Fibroblast of lung (primary cell): ENCODE results near the gene IL10RB. TPM values are rescaled to one million over a fixed set of nuclear protein-coding genes. Genes with fewer than 3 reads are reported as not detected.

Experiments
- DNase-seq, 2 donors: peaks; one replicate each; pipeline versions ENCODE4 v3.0.0 to v3.0.0-alpha.2; 2010; ENCODE audit warnings: low read depth in 2 of 2
- H2AFZ ChIP-seq: 2 replicates; pipeline ENCODE4 v1.5.1; 2012; ENCODE audit warnings: low read length, control low read depth, inconsistent platforms
- H3K27ac ChIP-seq: 2 replicates; pipeline ENCODE4 v1.5.1; 2011; ENCODE audit warnings: low read length, control low read depth; ENCODE audit not compliant: insufficient read depth
- H3K27me3 ChIP-seq: 2 replicates; pipeline ENCODE4 v1.5.1; 2011; ENCODE audit warnings: mild to moderate bottlenecking, low read length; ENCODE audit not compliant: control insufficient read depth, insufficient read depth
- H3K36me3 ChIP-seq: 2 replicates; pipeline ENCODE4 v1.5.1; 2011; ENCODE audit warnings: low read length; ENCODE audit not compliant: control insufficient read depth, insufficient read depth
- H3K4me1 ChIP-seq: 2 replicates; pipeline ENCODE4 v1.5.1; 2011; ENCODE audit warnings: low read length; ENCODE audit not compliant: control insufficient read depth, insufficient read depth; ENCODE audit errors: extremely low read depth
- H3K4me2 ChIP-seq: 2 replicates; pipeline ENCODE4 v1.5.1; 2011; ENCODE audit warnings: low read length, control low read depth; ENCODE audit not compliant: insufficient read depth; ENCODE audit errors: extremely low read depth
- H3K4me3 ChIP-seq, 4 experiments: fragments of 200-600 bp in 1 of 4; sonication (generic) in 1 of 4; replicated peaks in 1 of 4; 2 replicates each; pipeline ENCODE4 v1.5.1; 2011 to 2016; ENCODE audit warnings: low read length in 4 of 4, low read depth in 3 of 4, mild to moderate bottlenecking in 3 of 4, control low read depth in 2 of 4, inconsistent platforms in 1 of 4, mixed read lengths in 1 of 4; ENCODE audit not compliant: insufficient read depth in 1 of 4; ENCODE audit errors: control extremely low read depth in 1 of 4
- H3K79me2 ChIP-seq: 2 replicates; pipeline ENCODE4 v1.5.1; 2012; ENCODE audit warnings: mild to moderate bottlenecking, low read length, inconsistent platforms; ENCODE audit not compliant: control insufficient read depth, insufficient read depth
- H3K9ac ChIP-seq: 2 replicates; pipeline ENCODE4 v1.5.1; 2011; ENCODE audit warnings: mild to moderate bottlenecking, low read length, control low read depth; ENCODE audit not compliant: insufficient read depth
- H3K9me3 ChIP-seq: 2 replicates; pipeline ENCODE4 v1.5.1; 2012; ENCODE audit warnings: low read depth, low read length; ENCODE audit not compliant: control insufficient read depth, insufficient read depth
- H4K20me1 ChIP-seq: 2 replicates; pipeline ENCODE4 v1.5.1; 2011; ENCODE audit warnings: low read length; ENCODE audit not compliant: control insufficient read depth, insufficient read depth; ENCODE audit errors: extremely low read depth
- CTCF ChIP-seq, 2 donors: IDR thresholded peaks in 1 of 2; conservative IDR thresholded peaks in 1 of 2; 1 replicate in 1 of 2; 2 replicates in 1 of 2; pipeline ENCODE4 v1.5.1; 2011 to 2012; ENCODE audit warnings: low read length in 2 of 2, control low read depth in 1 of 2, inconsistent platforms in 1 of 2, low read depth in 1 of 2, mild to moderate bottlenecking in 1 of 2
- EZH2 ChIP-seq: IDR thresholded peaks from 2 replicates; pipeline ENCODE4 v1.5.1; 2012; ENCODE audit warnings: low read length, control low read depth, mild to moderate bottlenecking; ENCODE audit errors: missing control alignments
- polyA plus RNA-seq, 2 donors: library from polyadenylated mRNA; depleted of rRNA in 1 of 2; stranded (reverse) in 1 of 2; unstranded in 1 of 2; fragments of >200 nt; gene quantifications; 2 replicates each; pipeline ENCODE4 v1.2.1, GENCODE V29; 2011 to 2012; ENCODE audit warnings: missing spikeins in 1 of 2
- total RNA-seq: library from RNA; depleted of rRNA; stranded (reverse); fragments of >200 nt; gene quantifications from 2 replicates; pipeline ENCODE4 v1.2.1, GENCODE V29; 2014

Gene IL10RB
- total and polyA plus RNA-seq, 2 donors (not counting 1 experiment from before 2014, with no cell fraction given), result 56.2 to 64.1 TPM

GRCh38 chr21:33229099-33229783 is 36.9 kb upstream of the IL10RB start:
- TF ChIP-seq CTCF (conservative IDR thresholded peaks at IDR 0.05 in 1 of 2, IDR thresholded peaks at IDR 0.05 in 1 of 2; ENCODE audit: low read depth in 1 of 2, low read length in 2 of 2), result no peak
- TF ChIP-seq EZH2, result no peak
- Histone ChIP-seq H3K9ac (no peak overlapping the region), H4K20me1 (no peaks in the 10 kb centered on the region), H3K4me3 (peak overlapping the region; percentile 16 to 91 (median 70)), H3K36me3 (no peaks in the 10 kb centered on the region), H3K27me3 (peaks cover 4% of the 10 kb centered on the region), H3K4me2 (peak overlapping the region; percentile 49), H2AFZ (peak overlapping the region; percentile 9), H3K4me1 (no peaks in the 10 kb centered on the region), H3K27ac (no peak overlapping the region), H3K79me2 (no peaks in the 10 kb centered on the region), H3K9me3 (no peaks in the 10 kb centered on the region)
- no peak for DNase-seq

- no peaks in the 10 kb centered on the region for H3K36me3 ChIP-seq
- no peaks in the 10 kb centered on the region for H3K79me2 ChIP-seq
- peak within 1 kb of the TSS; percentile 85 for H3K9ac ChIP-seq
- peaks cover 4% of the 10 kb centered on the region for H3K27me3 ChIP-seq
- peak within 1 kb of the TSS; percentile 88 for H3K4me2 ChIP-seq
- peak; percentile 39 to 55 for DNase-seq
- peak within 1 kb of the TSS; percentile 85 for H3K27ac ChIP-seq
- peak within 1 kb of the TSS; percentile 85 for H2AFZ ChIP-seq
- H3K4me1 ChIP-seq, result no peaks in the 10 kb centered on the region
- TF ChIP-seq EZH2, result no peak
- no peak for TF ChIP-seq CTCF (conservative IDR thresholded peaks at IDR 0.05 in 1 of 2, IDR thresholded peaks at IDR 0.05 in 1 of 2; ENCODE audit: low read depth in 1 of 2, low read length in 2 of 2)
- no peaks in the 10 kb centered on the region for H3K9me3 ChIP-seq
- H3K4me3 ChIP-seq, result peak within 1 kb of the TSS; percentile 77 to 91 (median 82)
- H4K20me1 ChIP-seq, result no peaks in the 10 kb centered on the region
These were observed 36.2 kb upstream of the IL10RB start, which contains the start of gene IFNAR2 for GRCh38 chr21:33229784-33230544. Gene IFNAR2, plus strand, starts transcription at chr21:33229938. Its CDS starts 11,985 bp downstream, at chr21:33241923.

GRCh38 chr21:33230545-33231324 is 35.4 kb upstream of the IL10RB start:
- H3K4me2 ChIP-seq, result peak overlapping the region; percentile 88

More at GRCh38 chr21:33230545-33231324, 35.4 kb upstream of the IL10RB start:
- no peaks in the 10 kb centered on the region for H3K79me2 ChIP-seq
- no peak for TF ChIP-seq EZH2
- no peak for TF ChIP-seq CTCF (conservative IDR thresholded peaks at IDR 0.05 in 1 of 2, IDR thresholded peaks at IDR 0.05 in 1 of 2; ENCODE audit: low read depth in 1 of 2, low read length in 2 of 2)
- H3K9ac ChIP-seq, result peak overlapping the region; percentile 85
- H2AFZ ChIP-seq, result peak overlapping the region; percentile 85
- peak; percentile 43 to 71 for DNase-seq
- H3K27ac ChIP-seq, result peak overlapping the region; percentile 85
- peaks cover 4% of the 10 kb centered on the region for H3K27me3 ChIP-seq
- H3K36me3 ChIP-seq, result no peaks in the 10 kb centered on the region
- H4K20me1 ChIP-seq, result no peaks in the 10 kb centered on the region
- H3K4me3 ChIP-seq, result peak overlapping the region; percentile 77 to 91 (median 82)
- no peaks in the 10 kb centered on the region for H3K9me3 ChIP-seq
- no peaks in the 10 kb centered on the region for H3K4me1 ChIP-seq
